GM12891 (cell line): ENCODE results near the gene SPSB4.

ENCODE experiments used
- DNase-seq: peaks from one replicate; pipeline ENCODE4 v3.0.0; 2011; ENCODE audit warnings: low spot score; ENCODE audit not compliant: insufficient read length
- FAIRE-seq: peaks from 2 replicates; lab custom pipeline; 2011; peaks lifted over from hg19 to GRCh38; lab: Jason Lieb, UNC
- PAX5 ChIP-seq: IDR thresholded peaks from 2 replicates; pipeline ENCODE4 v1.6.1; 2011; ENCODE audit warnings: low read length, moderate library complexity, mild to moderate bottlenecking; ENCODE audit not compliant: insufficient read depth, severe bottlenecking
- POLR2A ChIP-seq: IDR thresholded peaks from 2 replicates; pipeline ENCODE4 v1.6.1; 2011; ENCODE audit warnings: low read depth, low read length, control low read depth
- POLR2AphosphoS5 ChIP-seq: IDR thresholded peaks from 2 replicates; pipeline ENCODE4 v1.6.1; 2011; ENCODE audit warnings: low read depth, low read length, control low read depth
- POU2F2 ChIP-seq: IDR thresholded peaks from 2 replicates; pipeline ENCODE4 v1.6.1; 2011; ENCODE audit warnings: low read depth, mild to moderate bottlenecking, control low read depth, low read length, moderate library complexity
- SPI1 ChIP-seq: IDR thresholded peaks from 2 replicates; pipeline ENCODE4 v1.6.1; 2011; ENCODE audit warnings: low read depth, low read length, control low read depth
- TAF1 ChIP-seq: IDR thresholded peaks from 2 replicates; pipeline ENCODE4 v1.6.1; 2011; ENCODE audit warnings: low read depth, low read length, control low read depth

Gene SPSB4

DNA sequence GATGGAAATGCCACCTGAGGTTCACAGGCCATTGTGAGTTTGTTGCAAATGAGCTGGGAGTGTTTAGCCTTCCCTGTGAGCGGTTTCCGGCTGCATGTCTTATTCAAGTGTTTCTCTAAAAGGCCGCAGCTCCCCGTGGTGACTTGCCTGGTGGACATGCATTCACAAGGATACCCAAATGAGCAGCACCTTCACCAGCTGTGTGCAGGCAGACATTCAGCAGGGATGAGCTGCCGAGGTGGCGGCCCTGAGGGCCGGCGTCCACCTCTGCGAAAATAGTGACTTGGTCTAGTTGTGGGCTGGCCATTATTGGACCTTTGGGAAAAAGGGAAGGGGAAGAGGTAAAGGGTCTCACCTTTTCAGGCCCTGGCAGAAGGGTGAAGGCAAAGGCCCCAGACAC is 23.4 kb downstream of the SPSB4 start:
- DNase-seq: no peak
- TF ChIP-seq PAX5 (no peak), POU2F2 (no peak), SPI1 (no peak), POLR2AphosphoS5 (no peak), TAF1 (no peak), POLR2A (no peak)
- FAIRE-seq: no peak

- DNase-seq (no peak), FAIRE-seq (no peak)
- TF ChIP-seq POU2F2 (no peak), POLR2AphosphoS5 (no peak), TAF1 (no peak), POLR2A (no peak), SPI1 (no peak), PAX5 (no peak)
Observed at GRCh38 chr3:141076036-141076773, 25.1 kb downstream of the SPSB4 start.

DNA sequence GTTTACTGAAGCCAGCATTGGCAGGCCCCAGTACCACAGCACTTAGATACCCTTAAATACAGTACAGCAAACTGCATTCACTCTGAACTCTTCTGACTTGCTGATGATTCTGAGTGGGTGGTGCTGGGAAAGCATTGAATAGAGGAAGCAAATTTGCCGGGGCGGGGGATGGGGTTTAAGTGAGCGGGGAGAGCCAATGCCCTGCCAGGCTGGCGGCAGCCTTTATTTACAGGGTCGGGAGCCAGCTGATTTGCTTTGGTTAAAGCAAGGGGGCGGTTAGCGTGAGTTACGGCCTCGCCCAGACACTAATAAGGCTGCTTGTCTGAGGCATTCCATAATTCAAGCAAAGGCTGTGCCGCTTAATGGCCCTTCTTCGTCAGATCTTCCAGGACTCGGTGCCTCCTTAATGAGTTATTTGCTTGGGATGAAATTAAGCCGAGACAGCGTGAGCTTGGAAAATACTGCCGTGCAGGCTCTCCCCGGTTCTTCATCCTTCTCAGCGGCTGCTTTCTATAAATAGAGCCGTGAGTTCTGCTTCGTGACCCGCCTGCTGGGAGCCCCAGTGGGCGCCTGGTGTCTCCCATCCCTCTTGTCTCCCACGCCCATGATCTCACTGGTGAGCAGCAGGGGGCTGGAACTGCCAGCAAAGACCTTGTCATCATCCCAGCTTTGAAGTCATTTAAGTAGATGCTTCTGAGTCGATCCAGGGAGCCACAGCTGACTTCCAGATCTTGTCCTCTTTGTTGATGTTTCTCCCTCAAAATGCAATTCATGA is 25.8 kb downstream of the SPSB4 start:
- TF ChIP-seq POU2F2 (no peak), POLR2AphosphoS5 (no peak), SPI1 (no peak), POLR2A (no peak)
- DNase-seq (no peak), FAIRE-seq (no peak)

GRCh38 chr3:141077631-141078030 is 26.5 kb downstream of the SPSB4 start:
- no peak for FAIRE-seq
- DNase-seq: no peak
- TF ChIP-seq POLR2AphosphoS5: no peak
- TF ChIP-seq PAX5: no peak
- no peak for TF ChIP-seq TAF1
- TF ChIP-seq POU2F2: no peak
- no peak for TF ChIP-seq POLR2A
- TF ChIP-seq SPI1: no peak

GRCh38 chr3:141078200-141078599 is 27.1 kb downstream of the SPSB4 start:
- FAIRE-seq: no peak
- DNase-seq: no peak
- TF ChIP-seq POU2F2: no peak
- TF ChIP-seq POLR2AphosphoS5: no peak
- no peak for TF ChIP-seq PAX5
- no peak for TF ChIP-seq TAF1
- no peak for TF ChIP-seq SPI1
- TF ChIP-seq POLR2A: no peak

DNA sequence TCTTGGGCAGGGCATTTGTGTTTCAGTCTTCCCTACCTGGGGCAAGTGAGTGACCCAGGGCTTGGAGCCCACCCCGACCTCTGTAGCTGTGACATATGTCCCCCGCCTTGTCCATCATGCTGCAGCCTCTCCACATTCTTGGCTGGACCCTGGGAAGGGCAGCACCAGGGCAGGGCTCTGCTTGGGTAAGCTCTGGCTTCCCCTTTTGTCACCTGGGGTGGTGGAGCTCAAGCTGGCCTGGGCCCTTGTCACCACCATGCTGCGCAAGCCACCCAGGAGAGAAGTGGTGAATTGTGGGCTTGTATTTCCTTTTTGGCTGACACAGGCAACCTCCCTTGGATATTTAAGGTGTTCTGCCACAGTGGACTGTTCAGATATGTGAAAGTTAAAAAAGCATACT is 29.3 kb downstream of the SPSB4 start:
- DNase-seq (no peak), FAIRE-seq (no peak)
- TF ChIP-seq POU2F2 (no peak), SPI1 (no peak), POLR2A (no peak), POLR2AphosphoS5 (no peak), TAF1 (no peak), PAX5 (no peak)

- no peak for FAIRE-seq
- no peak for TF ChIP-seq POU2F2
- no peak for TF ChIP-seq POLR2A
- TF ChIP-seq SPI1: no peak
- TF ChIP-seq TAF1: no peak
- TF ChIP-seq POLR2AphosphoS5: no peak
- no peak for TF ChIP-seq PAX5
- no peak for DNase-seq
Observed at GRCh38 chr3:141081141-141081795, 30.1 kb downstream of the SPSB4 start.

DNA sequence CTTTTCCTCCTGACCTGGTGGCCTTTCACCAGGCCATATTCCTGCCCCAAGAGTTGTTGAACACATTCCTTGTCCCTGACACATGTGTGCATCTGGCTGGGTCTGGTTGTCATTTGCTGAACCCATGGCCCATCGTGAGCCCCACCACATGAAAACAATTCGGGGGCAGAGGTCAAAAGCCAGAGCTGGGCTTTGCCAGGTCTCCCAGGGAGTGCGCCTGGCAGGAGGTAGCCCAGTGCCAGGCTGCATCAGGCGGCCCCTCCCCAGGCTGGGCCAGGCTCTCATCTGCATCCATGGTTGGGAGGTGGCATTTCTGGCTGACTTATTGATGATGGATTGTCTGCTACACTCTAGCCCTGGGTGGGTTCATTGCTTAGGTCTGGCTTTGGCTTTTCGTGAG is 30.9 kb downstream of the SPSB4 start:
- DNase-seq (no peak), FAIRE-seq (no peak)
- TF ChIP-seq POLR2AphosphoS5: no peak
- no peak for TF ChIP-seq PAX5
- no peak for TF ChIP-seq TAF1
- no peak for TF ChIP-seq POU2F2
- no peak for TF ChIP-seq SPI1
- TF ChIP-seq POLR2A: no peak

DNA sequence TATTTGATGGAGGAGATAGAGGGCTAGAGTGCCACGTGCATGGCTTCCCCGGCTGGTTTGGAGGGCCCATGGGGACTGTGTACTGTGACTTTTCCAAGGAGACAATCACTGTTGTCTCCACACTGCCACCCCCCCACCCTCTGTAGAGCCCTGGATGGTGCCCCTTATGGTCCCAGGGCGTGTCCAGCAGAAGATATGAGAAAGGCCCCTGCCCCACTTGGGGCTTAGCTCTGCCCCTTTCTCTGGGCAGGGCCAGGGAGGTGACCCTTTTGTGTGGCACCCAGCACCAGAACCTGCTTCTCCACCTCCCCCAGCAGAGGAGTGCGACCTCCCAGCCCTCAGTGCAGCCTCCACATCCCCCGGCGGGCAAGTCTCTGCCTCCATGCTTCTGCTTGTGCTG is 32.1 kb downstream of the SPSB4 start:
- DNase-seq: no peak
- TF ChIP-seq POLR2A: no peak
- TF ChIP-seq POLR2AphosphoS5: no peak
- no peak for TF ChIP-seq POU2F2
- TF ChIP-seq SPI1: no peak
- no peak for TF ChIP-seq TAF1
- no peak for TF ChIP-seq PAX5
- no peak for FAIRE-seq
